ACC112 (cell line): Measurements from ENCODE around the gene POMGNT2.
"Not testable (repeated sequence)": the region's sequence is repeated elsewhere in the genome, so short reads cannot be mapped to it uniquely, and the experiment has no call there.

Source experiments
- H2AFZ ChIP-seq: fragments of 200-600 bp; sonication (generic); one replicate; pipeline ENCODE4 v1.6.0; 2017; ENCODE audit warnings: antibody characterized with exemption, low read length; ENCODE audit not compliant: unreplicated experiment
- H3K27ac ChIP-seq: fragments of 200-600 bp; sonication (generic); 2 replicates; pipeline ENCODE4 v1.5.1; 2014; ENCODE audit warnings: low read depth, mild to moderate bottlenecking, antibody characterized with exemption, low read length, moderate library complexity
- H3K27me3 ChIP-seq: fragments of 200-600 bp; sonication (generic); 2 replicates; pipeline ENCODE4 v1.6.1; 2014; ENCODE audit warnings: mild to moderate bottlenecking, antibody characterized with exemption, low read length, moderate library complexity, mixed read lengths; ENCODE audit not compliant: insufficient read depth
- H3K36me3 ChIP-seq: fragments of 200-600 bp; sonication (generic); 2 replicates; pipeline ENCODE4 v1.6.1; 2016; ENCODE audit warnings: mild to moderate bottlenecking, antibody characterized with exemption, low read length, moderate library complexity, mixed read lengths; ENCODE audit not compliant: insufficient read depth
- H3K4me1 ChIP-seq: fragments of 200-600 bp; sonication (generic); one replicate; pipeline ENCODE4 v1.6.1; 2016; ENCODE audit warnings: low read length, mixed read lengths; ENCODE audit not compliant: insufficient read depth, unreplicated experiment, control insufficient read depth
- H3K4me3 ChIP-seq: fragments of 200-600 bp; sonication (generic); 2 replicates; pipeline ENCODE4 v1.5.1; 2014; ENCODE audit warnings: mild to moderate bottlenecking, low read depth, low read length
- H3K79me2 ChIP-seq: fragments of 200-600 bp; sonication (generic); one replicate; pipeline ENCODE4 v1.6.0; 2016; ENCODE audit warnings: low read length; ENCODE audit not compliant: control insufficient read depth, unreplicated experiment, insufficient read depth

The POMGNT2 gene

GRCh38 chr3:43075904-43076661 is 29.8 kb downstream of the POMGNT2 start:
- Histone ChIP-seq H3K79me2 (no peaks in the 10 kb centered on the region), H3K27me3 (peaks cover 8% of the 10 kb centered on the region; the same call in 1 of the 2 replicates), H3K4me3 (no peak overlapping the region), H3K4me1 (peaks cover 4% of the 10 kb centered on the region), H3K27ac (no peak overlapping the region), H3K36me3 (peaks cover 4% of the 10 kb centered on the region; the same call in 1 of the 2 replicates), H2AFZ (no peak overlapping the region)

- H3K4me1 ChIP-seq: peaks cover 4% of the 10 kb centered on the region
- no peaks in the 10 kb centered on the region for H3K36me3 ChIP-seq
These were observed 30.8 kb downstream of the POMGNT2 start for GRCh38 chr3:43074901-43075689.

GRCh38 chr3:43074482-43074881 is 31.4 kb downstream of the POMGNT2 start:
- peaks cover 4% of the 10 kb centered on the region for H3K4me1 ChIP-seq

More at GRCh38 chr3:43074901-43075689, 30.8 kb downstream of the POMGNT2 start:
- H3K27ac ChIP-seq: no peak overlapping the region
- H2AFZ ChIP-seq: no peak overlapping the region
- no peaks in the 10 kb centered on the region for H3K79me2 ChIP-seq
- no peak overlapping the region for H3K4me3 ChIP-seq
- H3K27me3 ChIP-seq: peaks cover 8% of the 10 kb centered on the region; the same call in 1 of the 2 replicates

DNA sequence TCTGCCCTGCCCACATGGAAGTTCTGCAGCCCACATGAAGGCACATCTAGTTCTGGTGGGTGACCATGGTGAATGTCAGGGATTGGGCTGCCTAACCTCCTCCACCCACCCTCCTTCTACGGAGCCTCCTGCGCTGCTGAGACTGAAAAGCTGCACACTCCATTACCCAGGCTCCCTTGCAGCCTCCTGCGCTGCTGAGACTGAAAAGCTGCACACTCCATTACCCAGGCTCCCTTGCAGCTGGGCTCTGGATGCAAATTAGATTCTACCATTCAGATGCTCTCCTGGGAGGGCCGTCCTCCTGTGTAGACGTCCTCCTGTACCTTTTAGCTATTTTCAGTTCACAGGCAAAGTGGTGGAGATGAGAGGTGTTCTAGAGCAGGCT is 32.1 kb downstream of the POMGNT2 start:
- Histone ChIP-seq H3K4me3 (no peak overlapping the region), H3K27ac (no peak overlapping the region), H3K36me3 (no peaks in the 10 kb centered on the region), H3K4me1 (peaks cover 4% of the 10 kb centered on the region), H3K79me2 (no peaks in the 10 kb centered on the region), H2AFZ (no peak overlapping the region), H3K27me3 (peaks cover 8% of the 10 kb centered on the region; the same call in 1 of the 2 replicates)

More at GRCh38 chr3:43074482-43074881, 31.4 kb downstream of the POMGNT2 start:
- peaks cover 8% of the 10 kb centered on the region; the same call in 1 of the 2 replicates for H3K27me3 ChIP-seq
- no peaks in the 10 kb centered on the region for H3K79me2 ChIP-seq
- no peak overlapping the region for H3K4me3 ChIP-seq
- no peak overlapping the region for H2AFZ ChIP-seq
- H3K27ac ChIP-seq: no peak overlapping the region
- no peaks in the 10 kb centered on the region for H3K36me3 ChIP-seq

DNA sequence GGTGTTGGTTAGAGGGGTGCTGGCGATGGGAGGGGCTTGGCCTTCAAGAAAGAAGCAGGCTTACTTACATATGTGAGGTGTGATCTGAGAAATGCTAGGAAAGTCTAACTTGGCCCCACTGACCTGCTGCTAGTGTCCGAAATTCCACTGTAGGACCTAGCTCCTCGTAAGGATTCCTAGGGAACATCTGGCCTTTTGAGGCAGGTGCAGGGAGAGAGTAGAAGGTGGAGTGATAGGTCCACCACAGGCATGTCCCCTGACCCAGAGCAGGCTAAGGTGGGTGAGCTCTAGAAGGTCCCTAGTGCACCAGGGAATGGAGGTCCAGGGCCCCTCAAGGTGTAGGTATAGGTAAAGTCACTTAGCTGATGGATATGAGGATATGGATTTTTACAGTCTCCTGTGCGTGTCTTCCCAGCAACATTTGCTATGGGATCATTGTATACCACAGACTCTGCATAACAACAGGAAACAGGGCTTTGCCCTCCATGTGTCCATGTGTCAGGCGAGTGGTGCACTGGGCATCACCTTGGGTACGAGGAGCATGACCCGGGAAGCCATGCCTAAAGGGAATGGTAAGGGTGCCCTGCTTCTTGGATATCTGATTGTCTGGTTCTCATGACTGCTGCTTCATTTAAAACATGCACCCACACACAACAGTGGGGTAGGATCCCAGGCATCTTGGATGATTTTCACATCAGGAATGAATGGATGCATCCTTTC is 32.6 kb downstream of the POMGNT2 start:
- Histone ChIP-seq H3K4me1 (peaks cover 4% of the 10 kb centered on the region), H3K27me3 (peaks cover 8% of the 10 kb centered on the region; the same call in 1 of the 2 replicates), H3K36me3 (no peaks in the 10 kb centered on the region), H2AFZ (no peak overlapping the region), H3K79me2 (no peaks in the 10 kb centered on the region), H3K27ac (no peak overlapping the region), H3K4me3 (no peak overlapping the region)

DNA sequence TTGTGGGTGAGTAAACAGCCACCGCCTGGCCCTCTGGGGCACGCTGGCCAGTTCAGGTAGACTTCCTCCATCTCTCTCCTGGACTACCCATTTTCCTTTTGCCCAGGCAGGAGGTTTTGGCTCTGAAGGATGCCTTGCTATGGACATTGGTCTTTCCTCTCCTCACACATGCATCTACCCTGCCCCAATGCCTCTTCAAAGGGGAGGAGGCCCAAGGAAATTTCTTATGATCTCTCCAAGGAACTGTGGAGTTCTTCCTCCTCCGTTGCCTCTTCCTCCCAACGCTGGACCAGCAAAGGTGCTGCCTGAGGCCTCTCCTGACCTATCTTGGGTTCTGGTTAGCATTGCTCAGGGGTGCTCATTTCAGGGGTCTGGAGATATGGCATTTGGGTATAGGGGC is 33.5 kb downstream of the POMGNT2 start:
- Histone ChIP-seq H3K36me3 (no peaks in the 10 kb centered on the region), H3K79me2 (no peaks in the 10 kb centered on the region), H3K4me3 (no peak overlapping the region), H3K27ac (no peak overlapping the region), H3K27me3 (peaks cover 8% of the 10 kb centered on the region; the same call in 1 of the 2 replicates), H2AFZ (no peak overlapping the region), H3K4me1 (peaks cover 4% of the 10 kb centered on the region)

GRCh38 chr3:43071313-43071893 is 34.5 kb downstream of the POMGNT2 start:
- Histone ChIP-seq H2AFZ (no peak overlapping the region), H3K27me3 (peaks cover 8% of the 10 kb centered on the region; the same call in 1 of the 2 replicates), H3K4me1 (peaks cover 2% of the 10 kb centered on the region), H3K79me2 (no peaks in the 10 kb centered on the region), H3K27ac (no peak overlapping the region), H3K36me3 (no peaks in the 10 kb centered on the region), H3K4me3 (no peak overlapping the region)

DNA sequence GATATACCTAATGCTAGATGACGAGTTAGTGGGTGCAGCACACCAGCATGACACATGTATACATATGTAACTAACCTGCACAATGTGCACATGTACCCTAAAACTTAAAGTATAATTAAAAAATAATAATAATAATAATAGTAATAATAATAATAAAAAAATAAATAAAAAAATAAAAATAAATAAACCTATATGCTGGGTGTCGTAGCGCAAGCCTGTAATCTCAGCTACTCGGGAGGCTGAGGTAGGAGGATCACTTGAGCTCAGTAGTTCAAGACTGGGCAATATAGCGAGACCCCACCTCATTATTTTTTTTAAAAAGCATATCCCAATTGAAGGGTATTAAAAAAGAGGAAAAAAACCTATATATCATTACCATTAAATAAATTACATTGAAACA is 35.2 kb downstream of the POMGNT2 start:
- not testable (repeated sequence) for H3K79me2 ChIP-seq, H3K27me3 ChIP-seq, H3K36me3 ChIP-seq, H3K4me3 ChIP-seq, H3K27ac ChIP-seq, H3K4me1 ChIP-seq, H2AFZ ChIP-seq

DNA sequence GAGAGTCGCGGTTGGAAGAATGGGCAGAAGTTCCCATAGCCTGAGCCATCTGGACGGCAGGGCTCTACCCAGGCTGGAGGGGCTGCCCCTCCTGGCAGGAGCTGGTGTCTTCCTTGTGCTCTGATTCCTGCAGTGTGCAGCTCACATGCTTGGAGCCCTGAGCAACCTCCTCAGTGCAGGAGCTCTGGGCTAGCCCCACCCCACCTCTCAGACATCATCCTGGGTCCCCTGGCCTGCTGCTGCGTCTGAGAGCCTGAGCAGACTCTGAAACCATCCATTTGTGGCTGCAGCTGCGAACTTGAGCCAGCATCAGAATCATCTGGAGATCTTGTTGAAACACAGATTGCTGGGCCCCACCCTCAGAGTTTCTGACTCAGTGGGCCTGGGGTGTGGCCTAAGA is 42.8 kb downstream of the POMGNT2 start:
- no peaks in the 10 kb centered on the region for H3K79me2 ChIP-seq
- no peak overlapping the region for H3K27ac ChIP-seq
- H3K4me1 ChIP-seq: no peaks in the 10 kb centered on the region
- no peak overlapping the region for H2AFZ ChIP-seq
- no peaks in the 10 kb centered on the region for H3K36me3 ChIP-seq
- peaks cover 7% of the 10 kb centered on the region; the same call in 1 of the 2 replicates for H3K27me3 ChIP-seq
- H3K4me3 ChIP-seq: no peak overlapping the region

GRCh38 chr3:43062564-43063040 is 43.3 kb downstream of the POMGNT2 start:
- Histone ChIP-seq H3K27me3 (peaks cover 10% of the 10 kb centered on the region), H3K36me3 (no peaks in the 10 kb centered on the region), H2AFZ (no peak overlapping the region), H3K4me3 (no peak overlapping the region), H3K79me2 (no peaks in the 10 kb centered on the region), H3K27ac (no peak overlapping the region), H3K4me1 (no peaks in the 10 kb centered on the region)
